GM12891 (cell line): ENCODE measurements around the gene TSC1.

ENCODE experiments used
- POLR2A ChIP-seq: IDR thresholded peaks from 2 replicates; pipeline ENCODE4 v1.6.1; 2011; ENCODE audit warnings: low read depth, low read length, control low read depth
- POLR2AphosphoS5 ChIP-seq: IDR thresholded peaks from 2 replicates; pipeline ENCODE4 v1.6.1; 2011; ENCODE audit warnings: low read depth, low read length, control low read depth
- SPI1 ChIP-seq: IDR thresholded peaks from 2 replicates; pipeline ENCODE4 v1.6.1; 2011; ENCODE audit warnings: low read depth, low read length, control low read depth

GRCh38 chr9:132858751-132859150 is 85.7 kb downstream of the TSC1 start:
- TF ChIP-seq POLR2A: no peak
- no peak for TF ChIP-seq POLR2AphosphoS5
- TF ChIP-seq SPI1: no peak
